Glutamatergic neuron (in vitro differentiated cells): ENCODE data around the gene ALDOA. TPM values are rescaled to one million over a fixed set of nuclear protein-coding genes. Genes with fewer than 3 reads are reported as not detected.

Source experiments
- DNase-seq: peaks from one replicate; pipeline ENCODE4 v3.0.0; 2022
- H3K27ac Mint-ChIP-seq: one replicate; pipeline ENCODE4 v1.8.0; 2020; ENCODE audit warnings: mild to moderate bottlenecking, mixed read lengths, inconsistent platforms; ENCODE audit not compliant: unreplicated experiment
- H3K27me3 Mint-ChIP-seq: one replicate; pipeline ENCODE4 v1.8.0; 2020; ENCODE audit warnings: mild to moderate bottlenecking, moderate library complexity, mixed read lengths, inconsistent platforms; ENCODE audit not compliant: unreplicated experiment
- H3K36me3 Mint-ChIP-seq: one replicate; pipeline ENCODE4 v1.8.0; 2020; ENCODE audit warnings: mild to moderate bottlenecking, mixed read lengths, inconsistent platforms; ENCODE audit not compliant: unreplicated experiment
- H3K4me1 Mint-ChIP-seq: one replicate; pipeline ENCODE4 v1.8.0; 2020; ENCODE audit warnings: mild to moderate bottlenecking, low read depth, mixed read lengths, inconsistent platforms; ENCODE audit not compliant: unreplicated experiment
- H3K4me3 Mint-ChIP-seq: one replicate; pipeline ENCODE4 v1.8.0; 2020; ENCODE audit warnings: mild to moderate bottlenecking, mixed read lengths, inconsistent platforms; ENCODE audit not compliant: unreplicated experiment
- H3K9me3 Mint-ChIP-seq: one replicate; pipeline ENCODE4 v1.8.0; 2020; ENCODE audit warnings: mild to moderate bottlenecking, moderate library complexity, mixed read lengths, inconsistent platforms; ENCODE audit not compliant: unreplicated experiment
- total RNA-seq: library from RNA; stranded (reverse); fragmentation: NEBNext Ultra II Directional; extraction: Animal tissue kit (Norgen Biotek cat#: 25700); gene quantifications from one replicate; pipeline ENCODE4 v1.2.1, GENCODE V29; 2021; ENCODE audit not compliant: unreplicated experiment
- TF ChIP-seq, protein P1 (sequence below): fragments of 200-600 bp; sonication (generic); IDR thresholded peaks from one replicate; pipeline ENCODE4 v1.5.0; 2021; ENCODE audit not compliant: partially characterized antibody, unreplicated experiment

Gene ALDOA
- total RNA-seq, 1 donor from 2014 or later, result 437 TPM

- Mint-ChIP-seq H3K36me3 (no peaks in the 10 kb centered on the region), H3K9me3 (peaks cover 5% of the 10 kb centered on the region), H3K27me3 (peaks cover 13% of the 10 kb centered on the region), H3K4me3 (peak overlapping the region; percentile 82), H3K27ac (peak overlapping the region; percentile 97), H3K4me1 (peaks cover 12% of the 10 kb centered on the region)
- peak; percentile 50 for DNase-seq
- TF ChIP-seq, protein P1, sequence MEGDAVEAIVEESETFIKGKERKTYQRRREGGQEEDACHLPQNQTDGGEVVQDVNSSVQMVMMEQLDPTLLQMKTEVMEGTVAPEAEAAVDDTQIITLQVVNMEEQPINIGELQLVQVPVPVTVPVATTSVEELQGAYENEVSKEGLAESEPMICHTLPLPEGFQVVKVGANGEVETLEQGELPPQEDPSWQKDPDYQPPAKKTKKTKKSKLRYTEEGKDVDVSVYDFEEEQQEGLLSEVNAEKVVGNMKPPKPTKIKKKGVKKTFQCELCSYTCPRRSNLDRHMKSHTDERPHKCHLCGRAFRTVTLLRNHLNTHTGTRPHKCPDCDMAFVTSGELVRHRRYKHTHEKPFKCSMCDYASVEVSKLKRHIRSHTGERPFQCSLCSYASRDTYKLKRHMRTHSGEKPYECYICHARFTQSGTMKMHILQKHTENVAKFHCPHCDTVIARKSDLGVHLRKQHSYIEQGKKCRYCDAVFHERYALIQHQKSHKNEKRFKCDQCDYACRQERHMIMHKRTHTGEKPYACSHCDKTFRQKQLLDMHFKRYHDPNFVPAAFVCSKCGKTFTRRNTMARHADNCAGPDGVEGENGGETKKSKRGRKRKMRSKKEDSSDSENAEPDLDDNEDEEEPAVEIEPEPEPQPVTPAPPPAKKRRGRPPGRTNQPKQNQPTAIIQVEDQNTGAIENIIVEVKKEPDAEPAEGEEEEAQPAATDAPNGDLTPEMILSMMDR, result no peak
Observed at GRCh38 chr16:30060836-30061554, 4.6 kb upstream of the ALDOA start.

DNA sequence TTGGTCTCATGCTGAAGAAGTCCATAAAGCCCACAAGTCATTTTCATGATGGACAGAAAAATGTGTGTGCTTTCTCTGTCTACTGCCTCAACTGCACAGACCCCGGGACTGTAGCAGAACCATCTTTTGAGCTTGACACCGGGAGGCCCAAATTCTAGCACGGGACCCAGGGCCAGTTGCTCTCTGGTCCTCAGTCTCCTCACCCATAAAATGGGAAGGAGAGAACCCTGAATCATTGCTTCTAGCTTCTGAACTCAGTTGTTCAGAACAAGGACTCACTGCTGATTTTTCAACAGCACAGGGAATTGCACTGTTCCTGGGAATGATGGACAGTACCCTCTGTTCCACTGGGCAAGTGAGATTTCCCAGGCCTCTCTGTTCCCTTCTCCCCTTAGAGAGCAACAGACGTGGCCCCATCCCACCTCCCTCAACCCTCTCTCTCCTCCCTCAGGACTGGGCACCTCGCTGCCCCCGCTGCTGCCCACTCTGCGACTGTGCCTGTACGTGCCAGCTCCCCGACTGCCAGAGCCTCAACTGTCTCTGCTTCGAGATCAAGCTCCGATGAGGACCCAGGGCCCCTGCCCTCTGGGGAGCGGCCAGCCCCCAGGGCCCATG, 2.2 kb upstream of the ALDOA start:
- no peak overlapping the region for H3K4me3 Mint-ChIP-seq
- peaks cover 11% of the 10 kb centered on the region for H3K27me3 Mint-ChIP-seq
- no peak overlapping the region for H3K27ac Mint-ChIP-seq

GRCh38 chr16:30063893-30064728, 1.4 kb upstream of the ALDOA start:
- no peak for DNase-seq
- peaks cover 5% of the 10 kb centered on the region for H3K9me3 Mint-ChIP-seq
- peaks cover 9% of the 10 kb centered on the region for H3K27me3 Mint-ChIP-seq
- TF ChIP-seq, protein P1, result no peak
- H3K4me1 Mint-ChIP-seq, result peaks cover 18% of the 10 kb centered on the region
- peak overlapping the region; percentile 94 for H3K4me3 Mint-ChIP-seq
- no peaks in the 10 kb centered on the region for H3K36me3 Mint-ChIP-seq
- H3K27ac Mint-ChIP-seq, result peak overlapping the region; percentile 80

More for the DNA sequence above, 2.2 kb upstream of the ALDOA start:
- TF ChIP-seq, protein P1, result no peak
- H3K36me3 Mint-ChIP-seq, result no peaks in the 10 kb centered on the region
- DNase-seq, result no peak
- peaks cover 5% of the 10 kb centered on the region for H3K9me3 Mint-ChIP-seq
- H3K4me1 Mint-ChIP-seq, result peaks cover 18% of the 10 kb centered on the region

DNA sequence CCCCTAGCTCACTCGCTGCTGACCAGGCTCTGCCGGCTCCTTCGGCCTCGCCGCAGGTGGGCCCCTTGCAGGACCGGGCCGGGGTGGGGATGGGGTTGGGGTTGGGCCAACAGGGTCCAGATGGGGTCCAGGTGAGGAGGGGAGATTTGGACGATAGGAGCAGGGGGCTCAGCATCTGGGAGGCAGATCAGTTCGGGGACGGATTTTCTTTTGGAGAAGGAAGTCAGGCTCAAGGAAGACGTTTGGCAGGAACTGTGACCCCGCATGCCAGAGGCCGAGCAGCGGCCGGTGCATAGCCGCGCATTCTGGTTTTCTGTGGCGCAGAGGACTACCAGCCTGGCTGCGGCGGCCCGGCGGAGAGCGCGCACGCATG, 845 bp upstream of the ALDOA start:
- H3K4me1 Mint-ChIP-seq, result peaks cover 18% of the 10 kb centered on the region
- H3K9me3 Mint-ChIP-seq, result peaks cover 5% of the 10 kb centered on the region
- H3K27me3 Mint-ChIP-seq, result peaks cover 9% of the 10 kb centered on the region
- peak overlapping the region; percentile 80 for H3K27ac Mint-ChIP-seq
- peak overlapping the region; percentile 94 for H3K4me3 Mint-ChIP-seq
- DNase-seq, result no peak
- no peaks in the 10 kb centered on the region for H3K36me3 Mint-ChIP-seq
- TF ChIP-seq, protein P1, result no peak
